IPS-NIHi7 (cell line): ENCODE measurements around the gene ZNF385D.

Source experiments
- DNase-seq: peaks from one replicate; pipeline ENCODE4 v3.0.0; 2012; ENCODE audit warnings: mixed read lengths; ENCODE audit errors: extremely low spot score

ZNF385D gene

DNA sequence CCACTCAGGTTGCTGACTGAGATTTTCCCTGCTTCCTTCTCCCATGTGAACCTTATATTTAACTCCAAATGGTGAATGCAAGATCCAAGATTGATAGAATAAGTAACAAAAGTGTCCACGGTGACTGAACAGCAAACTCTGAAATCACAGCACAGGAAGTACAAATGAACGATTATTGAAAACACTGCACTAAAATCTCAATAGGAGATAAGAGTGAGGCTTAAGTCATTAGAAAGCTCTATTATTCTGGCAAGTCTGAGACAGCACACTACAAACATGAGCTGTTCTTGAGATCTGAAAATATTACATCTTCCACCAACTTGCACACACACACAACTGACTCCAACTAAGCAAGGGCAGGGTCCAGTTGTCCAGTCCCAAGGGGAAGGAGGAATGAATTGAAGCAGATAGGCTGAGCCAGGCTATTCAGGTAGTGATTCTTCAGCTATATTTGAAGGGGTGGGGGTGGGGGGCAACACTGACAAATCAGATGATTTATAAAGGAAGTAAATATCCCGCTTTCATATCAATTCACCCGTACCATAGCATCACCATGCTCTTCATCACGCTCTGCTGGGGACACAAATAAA, 2.9 kb downstream of the ZNF385D start:
- DNase-seq, result no peak

DNA sequence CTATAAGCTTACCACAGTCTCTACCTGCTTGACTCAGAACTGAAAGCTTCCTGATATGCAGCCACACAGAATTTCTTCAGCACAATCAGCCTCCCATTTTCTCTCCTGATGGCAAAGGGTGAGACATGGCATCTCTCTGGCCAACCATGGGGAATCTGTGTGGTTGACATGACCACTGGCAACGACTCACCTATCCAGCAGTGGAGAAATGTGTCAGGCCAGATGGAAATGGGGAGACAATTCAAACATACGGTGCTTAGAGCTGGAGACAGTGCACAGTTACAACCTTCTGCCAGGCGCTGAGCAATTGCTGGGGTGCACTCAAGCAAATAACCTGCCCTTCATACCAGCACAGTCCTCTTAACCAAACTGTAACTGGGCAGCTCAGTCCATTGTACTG, 3.6 kb downstream of the ZNF385D start:
- no peak for DNase-seq

DNA sequence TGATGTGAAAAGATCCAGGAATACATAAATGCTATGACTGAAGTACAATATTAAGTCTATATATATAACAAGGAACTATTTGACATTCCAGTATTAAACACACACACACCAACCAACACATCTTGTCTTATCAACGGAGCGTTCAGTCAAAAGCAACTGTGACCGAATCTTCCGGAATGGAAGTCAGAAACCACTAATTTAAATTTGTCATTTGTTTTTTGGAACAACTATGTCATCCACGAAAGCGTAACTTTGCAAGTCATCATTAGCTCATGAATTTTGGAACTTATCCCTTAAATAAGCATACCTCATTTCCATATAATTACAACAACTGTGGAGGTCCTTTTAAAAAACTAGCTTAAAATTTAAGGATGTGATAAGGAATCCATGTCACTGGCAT, 5.0 kb downstream of the ZNF385D start:
- DNase-seq, result no peak

GRCh38 chr3:21744793-21745192, 6.2 kb downstream of the ZNF385D start:
- DNase-seq, result no peak

GRCh38 chr3:21738935-21739702, 11.9 kb downstream of the ZNF385D start:
- no peak for DNase-seq

- DNase-seq, result no peak
These were observed 12.7 kb downstream of the ZNF385D start for GRCh38 chr3:21738283-21738682.

GRCh38 chr3:21734746-21735145, 16.3 kb downstream of the ZNF385D start:
- DNase-seq, result no peak

DNA sequence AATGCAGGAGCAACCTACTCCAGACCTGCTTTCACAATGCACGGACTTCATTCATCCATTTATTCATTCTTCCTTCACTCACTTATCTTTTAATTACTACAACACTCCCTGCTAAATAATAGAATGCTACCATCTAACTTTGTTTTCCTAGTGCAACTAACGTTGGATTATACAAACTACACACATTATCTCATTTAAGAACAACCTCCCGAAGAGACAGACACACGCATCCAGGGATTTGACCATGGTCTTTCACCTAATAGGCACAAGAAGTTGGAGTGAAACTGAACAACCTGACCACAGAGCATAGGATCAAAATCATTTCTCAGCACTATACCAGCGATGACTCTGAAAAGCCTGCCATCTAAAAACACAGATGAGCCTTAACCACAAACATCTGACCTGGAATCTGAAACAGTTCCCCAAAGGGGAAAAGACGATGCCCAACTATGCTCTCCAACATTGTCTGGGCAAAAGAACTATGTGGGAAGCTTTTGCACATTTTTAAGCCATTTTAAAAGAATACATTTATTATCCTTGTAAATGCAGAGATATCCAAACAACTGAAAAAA, 21.0 kb downstream of the ZNF385D start:
- DNase-seq, result no peak

GRCh38 chr3:21729331-21729730, 21.7 kb downstream of the ZNF385D start:
- no peak for DNase-seq

- DNase-seq, result no peak
These were observed 28.2 kb downstream of the ZNF385D start for GRCh38 chr3:21722768-21723167.

GRCh38 chr3:21722301-21722700, 28.7 kb downstream of the ZNF385D start:
- no peak for DNase-seq

- no peak for DNase-seq
These were observed 31.9 kb downstream of the ZNF385D start for GRCh38 chr3:21718943-21719591.

- no peak for DNase-seq
These were observed 32.7 kb downstream of the ZNF385D start for GRCh38 chr3:21718161-21718765.

GRCh38 chr3:21715662-21716061, 35.3 kb downstream of the ZNF385D start:
- no peak for DNase-seq

DNA sequence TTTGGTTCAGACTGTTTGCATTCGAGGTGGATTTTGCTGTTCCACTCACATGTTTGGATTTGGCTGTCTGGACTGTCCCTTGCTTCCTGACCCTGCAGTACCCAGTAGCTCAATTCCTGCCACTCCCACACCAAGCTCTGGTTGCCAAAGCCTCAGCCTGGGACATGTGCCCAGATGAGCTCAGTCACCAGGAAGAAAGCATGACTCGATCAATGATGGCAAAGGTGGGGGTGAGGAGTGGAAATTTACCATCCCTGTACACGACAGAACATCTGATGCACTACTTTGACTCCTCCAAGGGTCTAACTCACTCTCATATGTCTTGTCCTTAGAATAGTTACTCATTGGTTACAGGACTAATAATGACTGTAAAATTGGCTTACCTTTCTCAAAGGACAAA, 45.2 kb downstream of the ZNF385D start:
- DNase-seq, result no peak

GRCh38 chr3:21704796-21705195, 46.2 kb downstream of the ZNF385D start:
- no peak for DNase-seq

GRCh38 chr3:21703291-21703690, 47.7 kb downstream of the ZNF385D start:
- no peak for DNase-seq

DNA sequence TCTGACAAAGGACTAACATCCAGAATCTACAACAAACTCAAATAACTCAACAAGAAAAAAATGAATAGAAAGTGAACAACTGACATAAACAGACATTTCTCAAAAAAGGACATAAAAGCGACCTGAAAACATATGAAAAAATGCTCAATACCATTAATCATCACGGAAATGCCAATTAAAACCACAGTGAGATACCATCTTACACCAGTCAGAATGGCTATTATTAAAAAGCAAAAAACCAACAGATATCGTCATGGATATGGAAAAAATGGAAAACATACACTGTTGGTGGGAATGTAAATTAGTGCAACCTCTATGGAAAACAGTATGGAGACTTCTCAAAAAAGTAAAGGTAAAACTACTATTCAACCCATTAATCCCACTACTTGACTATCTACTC, 53.3 kb downstream of the ZNF385D start:
- DNase-seq, result no peak

DNA sequence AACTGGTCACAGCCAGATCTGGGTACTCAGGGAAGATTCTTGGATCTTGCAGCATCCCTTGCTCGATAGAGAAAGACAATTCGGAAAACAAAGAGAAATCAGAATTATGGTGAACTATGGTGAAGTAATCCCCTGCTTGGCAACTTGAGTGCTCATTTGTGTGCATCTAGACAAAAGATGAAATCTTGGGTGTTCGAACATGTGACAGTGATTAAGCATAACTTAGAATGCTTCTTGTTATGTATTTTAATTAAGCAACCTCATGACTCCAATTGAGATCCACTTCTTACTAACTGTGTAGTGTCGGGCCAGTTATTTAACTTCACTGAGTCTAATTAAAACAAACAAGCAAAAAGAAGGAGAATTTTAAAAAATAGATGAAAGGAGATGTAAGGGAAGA, 56.5 kb downstream of the ZNF385D start:
- DNase-seq, result no peak

GRCh38 chr3:21691036-21691435, 60.0 kb downstream of the ZNF385D start:
- no peak for DNase-seq

- DNase-seq, result no peak
These were observed 68.8 kb downstream of the ZNF385D start for GRCh38 chr3:21682206-21682605.

GRCh38 chr3:21673393-21673792, 77.6 kb downstream of the ZNF385D start:
- DNase-seq, result no peak
